GM18499 (cell line): ENCODE results near the gene CALM3.
A peak's percentile ranks its signal among the peaks of the same experiment; 100 is the strongest.

ENCODE experiments used
- ATAC-seq: cut with Tn5 transposase; IDR thresholded peaks from one replicate; pipeline ENCODE4 v1.9.1; 2021; ENCODE audit warnings: moderate number of reproducible peaks; ENCODE audit not compliant: insufficient read depth, unreplicated experiment

Gene CALM3

GRCh38 chr19:46598372-46598917, 2.7 kb upstream of the CALM3 start:
- ATAC-seq = no peak

- ATAC-seq = no peak
Observed at GRCh38 chr19:46599716-46600373, 1.3 kb upstream of the CALM3 start.

- peak; percentile 60 for ATAC-seq
Observed at GRCh38 chr19:46600384-46601317, 479 bp upstream of the CALM3 start.

- ATAC-seq = no peak
Observed at GRCh38 chr19:46602392-46603194, 1.5 kb downstream of the CALM3 start.

- ATAC-seq = no peak
Observed at GRCh38 chr19:46603195-46603637, 2.1 kb downstream of the CALM3 start.

DNA sequence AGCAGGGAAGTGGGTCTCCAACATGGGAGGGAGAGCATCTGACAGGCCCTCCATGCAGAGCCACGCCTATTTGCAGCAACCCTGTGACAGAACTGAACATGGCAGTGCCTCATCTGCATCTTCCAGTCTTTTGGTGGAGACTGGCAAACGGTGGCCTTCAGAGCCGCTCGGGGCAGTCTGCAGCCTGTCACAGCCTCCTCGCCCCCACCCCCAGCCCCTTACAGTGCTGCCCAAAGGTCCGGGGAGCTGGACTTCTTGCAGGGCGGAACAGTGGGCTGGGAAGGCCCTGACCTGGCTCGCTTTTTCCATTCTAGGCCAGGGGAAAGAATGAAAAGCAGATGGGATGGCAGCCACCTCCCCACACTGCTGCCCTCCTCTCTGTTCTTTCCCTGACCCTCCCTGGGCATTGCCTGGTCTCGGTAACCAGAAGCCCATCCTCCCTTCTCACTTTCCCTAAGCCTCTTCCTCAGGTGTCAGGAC, 2.7 kb downstream of the CALM3 start:
- no peak for ATAC-seq

DNA sequence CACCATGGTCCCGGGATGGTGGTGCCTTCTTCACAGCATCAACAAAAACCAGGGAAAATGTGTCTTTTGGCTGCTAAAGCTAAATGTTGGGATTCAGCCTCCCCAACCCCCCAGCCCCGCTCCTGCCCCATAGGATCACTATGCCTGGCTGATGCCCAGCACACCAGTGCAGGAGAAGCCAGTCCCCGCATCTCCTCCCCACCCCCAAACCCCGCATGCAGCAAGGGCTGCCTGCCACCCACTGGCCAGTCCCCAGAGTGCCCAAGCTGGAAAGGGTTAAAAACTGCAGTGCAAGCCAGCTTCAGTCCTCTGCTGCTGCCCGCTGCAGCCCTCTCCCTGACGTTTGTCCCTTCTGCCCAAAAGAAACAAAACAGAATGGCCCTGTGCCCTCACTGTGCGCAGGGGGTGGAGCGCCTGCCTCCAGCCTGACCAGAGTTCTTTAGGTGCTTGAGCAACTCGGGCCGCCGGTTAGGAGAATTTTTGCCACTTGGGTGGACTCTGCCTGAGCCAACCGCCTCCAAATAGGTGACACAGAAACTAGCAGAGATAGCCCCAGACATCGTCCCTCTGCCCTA, 3.7 kb downstream of the CALM3 start:
- ATAC-seq = no peak

- ATAC-seq = no peak
Observed at GRCh38 chr19:46605356-46605821, 4.3 kb downstream of the CALM3 start.

GRCh38 chr19:46606019-46606418, 4.9 kb downstream of the CALM3 start:
- no peak for ATAC-seq

DNA sequence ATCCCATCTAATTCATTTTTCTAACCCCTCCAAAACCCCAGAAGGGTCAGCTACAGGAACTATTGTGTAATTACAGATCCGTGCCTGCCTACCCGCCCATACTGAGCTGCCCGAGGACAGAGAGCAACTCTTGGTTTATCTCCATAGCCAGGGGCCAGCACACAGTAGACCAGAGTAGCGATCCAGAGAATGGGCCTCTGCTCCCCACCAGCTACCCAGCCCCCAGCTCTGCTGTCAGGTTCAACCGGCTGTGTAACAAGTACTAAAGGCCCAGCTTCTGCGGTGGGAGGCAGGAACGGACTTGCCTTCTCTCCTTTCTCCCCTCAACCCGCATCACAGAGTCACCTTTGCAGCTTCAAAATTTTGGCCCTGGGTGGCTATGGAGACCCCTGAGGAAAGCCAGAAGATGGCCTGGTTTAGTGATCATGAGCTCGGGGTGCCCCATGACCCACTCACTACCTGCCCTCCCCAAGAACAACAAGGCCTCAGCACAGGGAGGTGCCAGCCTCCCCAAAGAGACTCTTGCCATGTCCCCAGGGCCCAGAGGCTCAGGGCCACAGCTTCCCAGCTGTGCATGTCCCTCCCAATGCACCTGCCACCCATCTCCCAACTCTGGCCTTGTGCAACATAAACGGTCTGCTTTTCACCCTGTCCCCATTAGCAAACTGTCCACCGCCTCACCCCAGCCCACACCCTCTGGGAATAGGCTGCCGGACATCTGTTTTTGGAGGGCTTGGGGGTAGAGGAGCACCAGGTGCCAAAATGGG, 5.7 kb downstream of the CALM3 start:
- ATAC-seq = no peak

DNA sequence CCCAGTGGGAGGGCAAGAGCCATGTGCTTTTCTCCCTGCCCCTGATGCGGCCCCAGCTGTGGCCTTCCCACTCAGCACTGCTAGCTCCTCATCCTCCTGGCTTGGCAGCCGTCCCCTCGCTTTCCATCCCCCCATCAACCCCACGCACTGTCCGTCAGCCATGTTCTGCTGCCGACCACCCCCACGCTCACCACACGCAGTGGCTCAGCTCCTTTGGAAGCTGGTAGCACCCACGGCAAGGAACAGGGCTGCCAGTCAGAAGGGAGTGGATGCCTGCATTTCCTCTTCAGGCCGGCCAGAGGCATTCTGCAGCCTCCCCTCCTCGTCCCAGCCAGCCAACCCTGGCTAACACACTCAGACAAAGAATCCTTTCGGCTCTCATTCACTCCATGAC, 6.3 kb downstream of the CALM3 start:
- ATAC-seq = no peak

DNA sequence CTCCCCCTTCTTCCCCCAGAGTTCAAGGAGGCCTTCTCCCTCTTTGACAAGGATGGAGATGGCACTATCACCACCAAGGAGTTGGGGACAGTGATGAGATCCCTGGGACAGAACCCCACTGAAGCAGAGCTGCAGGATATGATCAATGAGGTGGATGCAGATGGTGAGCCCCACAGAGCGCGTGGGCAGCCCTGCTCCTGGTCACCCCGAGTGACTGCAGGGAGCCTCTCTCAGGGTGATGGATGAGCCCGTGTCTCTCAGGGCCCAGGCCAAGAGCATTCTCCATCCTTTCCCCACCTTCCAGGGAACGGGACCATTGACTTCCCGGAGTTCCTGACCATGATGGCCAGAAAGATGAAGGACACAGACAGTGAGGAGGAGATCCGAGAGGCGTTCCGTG, 7.0 kb downstream of the CALM3 start:
- ATAC-seq = no peak

GRCh38 chr19:46608581-46609345, 7.6 kb downstream of the CALM3 start:
- ATAC-seq = no peak

- ATAC-seq = no peak
Observed at GRCh38 chr19:46609511-46610412, 8.6 kb downstream of the CALM3 start.

GRCh38 chr19:46610413-46610775, 9.3 kb downstream of the CALM3 start:
- ATAC-seq = no peak

DNA sequence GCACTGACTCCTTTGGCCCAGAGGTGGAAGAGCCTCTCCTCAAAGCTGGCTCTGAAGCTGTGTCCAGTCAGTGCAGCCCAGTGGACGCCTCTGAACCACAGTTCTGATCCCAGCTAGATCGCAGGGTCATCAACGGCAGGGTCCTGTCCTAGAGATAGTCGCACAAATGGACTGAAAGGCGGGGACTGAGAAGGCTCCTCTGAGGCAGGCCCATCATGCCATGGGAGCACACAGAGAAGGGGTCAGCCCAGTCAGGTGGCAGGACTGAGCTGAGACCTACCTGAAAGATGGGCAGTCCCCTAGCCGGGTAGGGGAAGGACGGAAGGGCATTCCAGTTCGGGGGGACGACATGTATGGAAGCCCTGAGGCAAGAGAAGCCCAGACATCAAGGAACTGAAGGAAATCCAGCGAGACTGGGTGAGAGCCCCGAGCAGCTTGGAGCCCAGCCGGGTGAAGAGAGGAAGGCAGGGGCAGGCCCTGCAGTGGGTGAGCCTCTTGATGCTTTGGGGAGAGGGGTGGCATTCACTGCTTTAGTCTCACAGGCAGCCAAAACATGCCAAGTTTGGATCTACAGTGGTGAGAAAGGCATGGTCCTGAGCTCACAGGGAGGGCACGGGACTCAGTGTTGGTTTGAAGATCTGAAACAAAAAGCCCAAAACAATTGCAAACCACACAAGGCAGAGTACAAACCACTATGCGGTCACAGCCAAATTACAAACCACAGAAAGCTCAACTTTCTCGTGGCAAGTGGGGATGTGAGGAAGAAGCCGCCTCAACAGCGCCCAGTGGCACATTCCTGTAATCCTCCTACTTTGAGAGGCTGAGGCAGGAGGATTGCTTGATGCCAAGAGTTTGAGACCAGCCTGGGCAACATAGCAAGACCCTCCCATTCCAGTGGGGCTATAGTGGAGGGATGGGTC, 10.0 kb downstream of the CALM3 start:
- no peak for ATAC-seq
